CD4-positive, alpha-beta T cell (primary cell): Measurements from ENCODE around the gene CSPG4. TPM values are rescaled to one million over a fixed set of nuclear protein-coding genes. Genes with fewer than 3 reads are reported as not detected.
"Not testable (repeated sequence)": the region's sequence is repeated elsewhere in the genome, so short reads cannot be mapped to it uniquely, and the experiment has no call there.

ENCODE experiments used
- ATAC-seq: fragments of 200-7000 bp; cut with Tn5 transposase; one replicate; pipeline ENCODE4 v1.10.0; 2022; ENCODE audit warnings: mild to moderate bottlenecking; ENCODE audit not compliant: poor library complexity
- CTCF ChIA-PET: fragments of 350-600 bp; sonication (Branson Sonifier 250); formaldehyde crosslinking; loops from one replicate; lab custom pipeline; 2021; ENCODE audit warnings: antibody characterized with exemption, inconsistent platforms; lab: Charles Lee
- POLR2A ChIA-PET: fragments of 350-600 bp; sonication (Branson Sonifier 250); formaldehyde crosslinking; loops from one replicate; lab custom pipeline; 2021; ENCODE audit warnings: antibody characterized with exemption, inconsistent platforms; lab: Charles Lee
- DNase-seq, 14 experiments: peaks; one replicate each; pipeline ENCODE4 v3.0.0-alpha.2; 2013 to 2020; ENCODE audit warnings: mixed read lengths in 2 of 14
- H3K27ac ChIP-seq, 2 donors: one replicate each; pipeline versions ENCODE4 v1.5.1 to v1.7.0; 2013; ENCODE audit warnings: low read length in 2 of 2, low read depth in 1 of 2, mild to moderate bottlenecking in 1 of 2
- H3K27me3 ChIP-seq, 2 experiments: 1 replicate in 1 of 2; 2 replicates in 1 of 2; pipeline versions ENCODE4 v1.6.1 to v1.7.0; 2013; ENCODE audit warnings: low read length in 2 of 2, control low read depth in 1 of 2, mild to moderate bottlenecking in 1 of 2, moderate library complexity in 1 of 2; ENCODE audit not compliant: insufficient read depth in 2 of 2, control insufficient read depth in 1 of 2
- H3K36me3 ChIP-seq: one replicate; pipeline ENCODE4 v1.6.1; 2013; ENCODE audit warnings: low read length, control low read depth; ENCODE audit not compliant: insufficient read depth
- H3K4me1 ChIP-seq: one replicate; pipeline ENCODE4 v1.6.1; 2013; ENCODE audit warnings: low read length, control low read depth; ENCODE audit not compliant: insufficient read depth
- H3K4me3 ChIP-seq: one replicate; pipeline ENCODE4 v1.5.1; 2013; ENCODE audit warnings: mild to moderate bottlenecking, low read length, moderate library complexity
- H3K9me3 ChIP-seq, 2 experiments: 1 replicate in 1 of 2; 2 replicates in 1 of 2; pipeline versions ENCODE4 v1.6.1 to v1.7.0; 2013; ENCODE audit warnings: low read length in 2 of 2, mild to moderate bottlenecking in 2 of 2, control low read depth in 1 of 2, moderate library complexity in 1 of 2; ENCODE audit not compliant: control insufficient read depth in 1 of 2, insufficient read depth in 1 of 2
- H3K27ac Mint-ChIP-seq: one replicate; pipeline ENCODE4 v1.8.0; 2020; ENCODE audit warnings: mixed read lengths
- H3K27me3 Mint-ChIP-seq: one replicate; pipeline ENCODE4 v1.8.0; 2021; ENCODE audit warnings: mixed read lengths
- H3K36me3 Mint-ChIP-seq: one replicate; pipeline ENCODE4 v1.8.0; 2021; ENCODE audit warnings: low read depth, mixed read lengths
- H3K4me1 Mint-ChIP-seq: one replicate; pipeline ENCODE4 v1.8.0; 2021; ENCODE audit warnings: low read depth, mixed read lengths
- H3K4me3 Mint-ChIP-seq: one replicate; pipeline ENCODE4 v1.8.0; 2020; ENCODE audit warnings: mild to moderate bottlenecking, mixed read lengths
- H3K9me3 Mint-ChIP-seq: one replicate; pipeline ENCODE4 v1.8.0; 2020; ENCODE audit warnings: mixed read lengths
- CTCF ChIP-seq: fragments of 200-600 bp; IDR thresholded peaks from one replicate; pipeline ENCODE4 v1.8.0; 2022; ENCODE audit warnings: antibody characterized with exemption, mild to moderate bottlenecking
- intact Hi-C, 2 experiments: fragments of 100-400 bp; cut with DNase I in 1 of 2; cut with micrococcal nuclease in 1 of 2; formaldehyde crosslinking; loops; one replicate each; pipeline versions ENCODE4 v1.15.1 to v1.9.0; 2023 to 2025; cut with DNase I, micrococcal nuclease
- total RNA-seq, 174 experiments: library from RNA in 2 of 174; stranded (reverse) in 2 of 174; gene quantifications; one replicate each; pipeline ENCODE4 v1.2.3 and lab custom pipeline; 2021 to 2026

The CSPG4 gene
- total RNA-seq, 2 experiments from 2014 or later, result not detected

- intact Hi-C loops, result no loop called here
- Histone ChIP-seq H3K36me3 (no peaks in the 10 kb centered on the region), H3K27ac (no peak overlapping the region), H3K4me3 (no peak overlapping the region), H3K4me1 (peaks cover 5% of the 10 kb centered on the region), H3K27me3 (no peaks in the 10 kb centered on the region), H3K9me3 (no peaks in the 10 kb centered on the region)
- no peaks in the 10 kb centered on the region for H3K27me3 Mint-ChIP-seq
- no peak for TF ChIP-seq CTCF
- no peak overlapping the region for H3K4me3 Mint-ChIP-seq
- ChIA-PET POLR2A (no interaction called here), CTCF (no interaction called here)
- no peaks in the 10 kb centered on the region for H3K9me3 Mint-ChIP-seq
- DNase-seq (no peak), ATAC-seq (no peak)
- H3K27ac Mint-ChIP-seq, result no peak overlapping the region
- H3K4me1 Mint-ChIP-seq, result no peaks in the 10 kb centered on the region
- no peaks in the 10 kb centered on the region for H3K36me3 Mint-ChIP-seq
Observed at GRCh38 chr15:75704263-75704615, 8.4 kb downstream of the CSPG4 start.

- H3K27me3 Mint-ChIP-seq, CTCF ChIA-PET, H3K27ac Mint-ChIP-seq, POLR2A ChIA-PET, H3K36me3 Mint-ChIP-seq, H3K4me1 ChIP-seq, H3K9me3 ChIP-seq, H3K4me1 Mint-ChIP-seq, ATAC-seq, intact Hi-C loops, H3K4me3 ChIP-seq, H3K36me3 ChIP-seq, H3K4me3 Mint-ChIP-seq, H3K27me3 ChIP-seq, H3K9me3 Mint-ChIP-seq, H3K27ac ChIP-seq, DNase-seq: not testable (repeated sequence)
Observed at GRCh38 chr15:75703440-75704262, 9.0 kb downstream of the CSPG4 start.

- Mint-ChIP-seq H3K36me3 (no peaks in the 10 kb centered on the region), H3K4me3 (no peak overlapping the region), H3K27ac (no peak overlapping the region), H3K9me3 (no peaks in the 10 kb centered on the region), H3K4me1 (no peaks in the 10 kb centered on the region), H3K27me3 (no peaks in the 10 kb centered on the region)
- intact Hi-C loops, result no loop called here
- ATAC-seq (no peak), DNase-seq (no peak)
- Histone ChIP-seq H3K27ac (no peak overlapping the region), H3K27me3 (no peaks in the 10 kb centered on the region), H3K36me3 (no peaks in the 10 kb centered on the region), H3K9me3 (no peaks in the 10 kb centered on the region), H3K4me1 (peaks cover 5% of the 10 kb centered on the region), H3K4me3 (no peak overlapping the region)
- ChIA-PET POLR2A (no interaction called here), CTCF (no interaction called here)
- no peak for TF ChIP-seq CTCF
Observed at GRCh38 chr15:75702436-75702835, 10.2 kb downstream of the CSPG4 start.

GRCh38 chr15:75701071-75702003, 11.3 kb downstream of the CSPG4 start:
- POLR2A ChIA-PET, CTCF ChIA-PET, H3K4me1 Mint-ChIP-seq, H3K9me3 ChIP-seq, H3K4me3 ChIP-seq, intact Hi-C loops, H3K4me3 Mint-ChIP-seq, H3K27me3 Mint-ChIP-seq, H3K27ac Mint-ChIP-seq, H3K27ac ChIP-seq, H3K9me3 Mint-ChIP-seq, H3K27me3 ChIP-seq, ATAC-seq, H3K36me3 ChIP-seq, DNase-seq, H3K4me1 ChIP-seq, H3K36me3 Mint-ChIP-seq: not testable (repeated sequence)

- H3K27me3 Mint-ChIP-seq, H3K27me3 ChIP-seq, CTCF ChIA-PET, POLR2A ChIA-PET, H3K4me1 Mint-ChIP-seq, H3K9me3 Mint-ChIP-seq, H3K4me3 ChIP-seq, H3K4me3 Mint-ChIP-seq, ATAC-seq, intact Hi-C loops, H3K9me3 ChIP-seq, H3K4me1 ChIP-seq, H3K27ac ChIP-seq, H3K36me3 ChIP-seq, H3K36me3 Mint-ChIP-seq, H3K27ac Mint-ChIP-seq: not testable (repeated sequence)
- peak in 2 of 14 experiments; percentile 60 to 65 for DNase-seq
Observed at GRCh38 chr15:75699961-75700874, 12.4 kb downstream of the CSPG4 start.
